Measurements from ENCODE around the gene SCD5. TPM values are rescaled to one million over a fixed set of nuclear protein-coding genes. Genes with fewer than 3 reads are reported as not detected.

SCD5 gene
- total RNA-seq, 4 donors from 2014 or later, result 27.6 to 79.3 (median 55.3) TPM

GRCh38 chr4:82678051-82678450 lies 120.5 kb downstream of the SCD5 start:
- no peak for TF ChIP-seq CTCF (IDR thresholded peaks at IDR 0.05)
- TF ChIP-seq POLR2A (IDR thresholded peaks at IDR 0.05), result no peak
- TF ChIP-seq EP300 (IDR thresholded peaks at IDR 0.05), result no peak

GRCh38 chr4:82677327-82677726 lies 121.3 kb downstream of the SCD5 start:
- whole genome bisulfite sequencing, 2 donors, result 92 to 94% methylated on average over 5 of the region's 5 CpGs
- no peak overlapping the region for H3K27ac ChIP-seq

More at GRCh38 chr4:82678051-82678450, 120.5 kb downstream of the SCD5 start:
- no peaks in the 10 kb centered on the region for H3K4me1 ChIP-seq
- peaks cover 0 to 8% (median 0%) of the 10 kb centered on the region in 4 donors for H3K9me3 ChIP-seq
- H3K27ac ChIP-seq, result no peak overlapping the region
- no peak for DNase-seq (ENCODE audit: low spot score in 2 of 2)
- 49 to 53% methylated on average over 4 of the region's 4 CpGs for WGBS, 2 donors
- H3K36me3 ChIP-seq, result peaks cover 0 to 50% (median 0%) of the 10 kb centered on the region in 3 donors
- H3K27me3 ChIP-seq, result no peaks in the 10 kb centered on the region
- H3K4me3 ChIP-seq, result no peak overlapping the region

GRCh38 chr4:82667761-82668480 lies 130.7 kb downstream of the SCD5 start:
- Histone ChIP-seq H3K4me1 (no peaks in the 10 kb centered on the region), H3K4me3 (no peak overlapping the region), H3K27ac (no peak overlapping the region), H3K27me3 (peaks cover 0 to 2% of the 10 kb centered on the region in 2 donors), H3K9me3 (no peaks in the 10 kb centered on the region), H3K36me3 (peaks cover 0 to 15% (median 0%) of the 10 kb centered on the region in 3 donors)
- TF ChIP-seq EP300 (IDR thresholded peaks at IDR 0.05) (no peak), POLR2A (IDR thresholded peaks at IDR 0.05) (no peak), CTCF (IDR thresholded peaks at IDR 0.05) (no peak)
- 71 to 72% methylated on average over 2 of the region's 2 CpGs for WGBS, 2 donors
- no peak for DNase-seq (ENCODE audit: low spot score in 2 of 2)

More at GRCh38 chr4:82677327-82677726, 121.3 kb downstream of the SCD5 start:
- peaks cover 0 to 2% of the 10 kb centered on the region in 2 donors for H3K27me3 ChIP-seq
- no peak overlapping the region for H3K4me3 ChIP-seq
- H3K36me3 ChIP-seq, result peaks cover 0 to 50% (median 0%) of the 10 kb centered on the region in 3 donors
- H3K4me1 ChIP-seq, result no peaks in the 10 kb centered on the region
- TF ChIP-seq EP300 (IDR thresholded peaks at IDR 0.05), result no peak
- no peak for TF ChIP-seq POLR2A (IDR thresholded peaks at IDR 0.05)
- no peak for TF ChIP-seq CTCF (IDR thresholded peaks at IDR 0.05)
- H3K9me3 ChIP-seq, result peaks cover 0 to 8% (median 0%) of the 10 kb centered on the region in 4 donors
- DNase-seq (ENCODE audit: low spot score in 2 of 2), result no peak

- no peak for DNase-seq (ENCODE audit: low spot score in 2 of 2)
- Histone ChIP-seq H3K27me3 (no peaks in the 10 kb centered on the region), H3K36me3 (peaks cover 0 to 15% (median 0%) of the 10 kb centered on the region in 3 donors), H3K4me3 (no peak overlapping the region), H3K27ac (no peak overlapping the region), H3K4me1 (no peaks in the 10 kb centered on the region), H3K9me3 (no peaks in the 10 kb centered on the region)
- TF ChIP-seq CTCF (IDR thresholded peaks at IDR 0.05), result no peak
- no peak for TF ChIP-seq POLR2A (IDR thresholded peaks at IDR 0.05)
- no peak for TF ChIP-seq EP300 (IDR thresholded peaks at IDR 0.05)
- WGBS, 2 donors, result 96 to 98% methylated on average over 5 of the region's 5 CpGs
These were observed 131.5 kb downstream of the SCD5 start for GRCh38 chr4:82666970-82667665.

All from tibial nerve (tissue), 4 donors.